ENCODE results near the gene CIB2. TPM values are rescaled to one million over a fixed set of nuclear protein-coding genes. Genes with fewer than 3 reads are reported as not detected.

CIB2 gene
- polyA plus RNA-seq, 2 of the 4 experiments (the other 2 are of a cell fraction) = 21.2 to 25.3 TPM

DNA sequence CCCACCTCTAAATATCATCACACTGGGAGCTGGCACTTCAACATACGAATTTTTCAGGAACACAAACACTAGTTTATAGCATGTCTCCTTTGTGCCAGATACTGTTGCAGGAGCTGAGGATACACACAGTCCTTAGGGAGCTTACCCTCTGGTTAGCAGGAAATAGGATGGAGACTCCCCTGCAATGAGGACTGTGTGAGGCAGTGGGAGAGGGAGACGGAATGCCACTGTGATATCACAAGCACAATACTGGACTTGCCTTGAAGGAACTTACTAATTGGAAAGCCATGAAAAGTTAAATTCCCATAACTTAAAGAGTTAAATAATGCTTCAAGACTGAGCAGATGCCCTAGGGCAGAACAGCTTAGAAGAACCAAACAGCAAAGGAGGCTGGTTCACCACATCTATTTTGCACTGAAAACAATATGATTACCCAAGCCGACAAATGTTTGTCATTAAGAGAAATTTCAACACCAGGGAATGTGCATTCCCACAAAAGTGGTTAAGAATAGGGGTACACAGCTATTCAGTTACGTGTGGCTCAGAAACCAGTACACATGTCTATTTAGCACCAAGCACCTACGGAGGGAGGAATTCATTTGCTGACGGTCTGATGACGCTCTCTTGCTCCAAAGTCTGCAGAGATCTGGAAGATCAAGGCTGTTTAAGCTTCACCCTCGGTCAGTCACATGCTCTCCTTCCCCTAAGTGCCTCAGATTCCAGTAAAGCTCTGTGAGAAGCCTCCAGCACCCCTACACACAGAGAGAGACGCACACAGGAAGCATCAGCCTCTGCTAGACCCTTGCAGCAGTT is 59.0 kb downstream of the CIB2 start:
- H3K9me3 ChIP-seq = no peaks in the 10 kb centered on the region
- no peak for FAIRE-seq
- ATAC-seq = no peak
- CTCF ChIA-PET = interaction anchor here (1.7 to 5.8 kb wide), 5 partner anchors 9 to 169 kb away, joined by 4 to 32 read pairs (median 5); no protein-coding TSS in a partner anchor
- no peak overlapping the region for H3K4me2 ChIP-seq
- H3K27ac ChIP-seq = no peak overlapping the region
- H3K4me3 ChIP-seq = no peak overlapping the region
- POLR2A ChIA-PET = no interaction called here
- H3K4me1 ChIP-seq = peaks cover 48% of the 10 kb centered on the region
- WGBS (ENCODE audit: missing lambda C conversion rate) = 79% methylated on average over 9 of the region's 9 CpGs
- TF ChIP-seq RARB (CRISPR knock-in tag; IDR thresholded peaks at IDR 0.05) = no peak
- no peak for TF ChIP-seq NR3C1 (IDR thresholded peaks at IDR 0.05)
- TF ChIP-seq, protein P1, sequence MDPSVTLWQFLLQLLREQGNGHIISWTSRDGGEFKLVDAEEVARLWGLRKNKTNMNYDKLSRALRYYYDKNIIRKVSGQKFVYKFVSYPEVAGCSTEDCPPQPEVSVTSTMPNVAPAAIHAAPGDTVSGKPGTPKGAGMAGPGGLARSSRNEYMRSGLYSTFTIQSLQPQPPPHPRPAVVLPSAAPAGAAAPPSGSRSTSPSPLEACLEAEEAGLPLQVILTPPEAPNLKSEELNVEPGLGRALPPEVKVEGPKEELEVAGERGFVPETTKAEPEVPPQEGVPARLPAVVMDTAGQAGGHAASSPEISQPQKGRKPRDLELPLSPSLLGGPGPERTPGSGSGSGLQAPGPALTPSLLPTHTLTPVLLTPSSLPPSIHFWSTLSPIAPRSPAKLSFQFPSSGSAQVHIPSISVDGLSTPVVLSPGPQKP (IDR thresholded peaks at IDR 0.05; ENCODE audit: low read depth, low read length) = no peak
- TF ChIP-seq ZSCAN20 (CRISPR knock-in tag; IDR thresholded peaks at IDR 0.05) = no peak
- no peak for TF ChIP-seq NPAS2 (CRISPR knock-in tag; IDR thresholded peaks at IDR 0.05; ENCODE audit: borderline replicate concordance)
- no peak for TF ChIP-seq ESRRA (IDR thresholded peaks at IDR 0.05; ENCODE audit: borderline replicate concordance, low read length)
- no peak for TF ChIP-seq POLR2A (IDR thresholded peaks at IDR 0.05; ENCODE audit: low read length)
- TF ChIP-seq HDAC2 (IDR thresholded peaks at IDR 0.05) = no peak
- TF ChIP-seq, protein P2, sequence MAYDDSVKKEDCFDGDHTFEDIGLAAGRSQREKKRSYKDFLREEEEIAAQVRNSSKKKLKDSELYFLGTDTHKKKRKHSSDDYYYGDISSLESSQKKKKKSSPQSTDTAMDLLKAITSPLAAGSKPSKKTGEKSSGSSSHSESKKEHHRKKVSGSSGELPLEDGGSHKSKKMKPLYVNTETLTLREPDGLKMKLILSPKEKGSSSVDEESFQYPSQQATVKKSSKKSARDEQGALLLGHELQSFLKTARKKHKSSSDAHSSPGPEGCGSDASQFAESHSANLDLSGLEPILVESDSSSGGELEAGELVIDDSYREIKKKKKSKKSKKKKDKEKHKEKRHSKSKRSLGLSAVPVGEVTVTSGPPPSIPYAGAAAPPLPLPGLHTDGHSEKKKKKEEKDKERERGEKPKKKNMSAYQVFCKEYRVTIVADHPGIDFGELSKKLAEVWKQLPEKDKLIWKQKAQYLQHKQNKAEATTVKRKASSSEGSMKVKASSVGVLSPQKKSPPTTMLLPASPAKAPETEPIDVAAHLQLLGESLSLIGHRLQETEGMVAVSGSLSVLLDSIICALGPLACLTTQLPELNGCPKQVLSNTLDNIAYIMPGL (CRISPR knock-in tag; IDR thresholded peaks at IDR 0.05; ENCODE audit: borderline replicate concordance) = no peak
- no peak for TF ChIP-seq CBX8 (IDR thresholded peaks at IDR 0.05)
- TF ChIP-seq MYC (IDR thresholded peaks at IDR 0.05; ENCODE audit: borderline replicate concordance, low read length) = no peak
- TF ChIP-seq TP53 (CRISPR knock-in tag; IDR thresholded peaks at IDR 0.05) = no peak
- TF ChIP-seq ZNF302 (CRISPR knock-in tag; IDR thresholded peaks at IDR 0.05) = no peak
- no peak for TF ChIP-seq EHMT2 (IDR thresholded peaks at IDR 0.05; ENCODE audit: low read depth)
- no peak for TF ChIP-seq RFX5 (IDR thresholded peaks at IDR 0.05)
- no peak for TF ChIP-seq ATOH8 (CRISPR knock-in tag; IDR thresholded peaks at IDR 0.05; ENCODE audit: low read depth)
- TF ChIP-seq, protein P3, sequence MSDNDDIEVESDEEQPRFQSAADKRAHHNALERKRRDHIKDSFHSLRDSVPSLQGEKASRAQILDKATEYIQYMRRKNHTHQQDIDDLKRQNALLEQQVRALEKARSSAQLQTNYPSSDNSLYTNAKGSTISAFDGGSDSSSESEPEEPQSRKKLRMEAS (IDR thresholded peaks at IDR 0.05) = no peak
- DNase-seq (ENCODE audit: low read depth in 1 of 2, low spot score in 1 of 2) = no peak

DNA sequence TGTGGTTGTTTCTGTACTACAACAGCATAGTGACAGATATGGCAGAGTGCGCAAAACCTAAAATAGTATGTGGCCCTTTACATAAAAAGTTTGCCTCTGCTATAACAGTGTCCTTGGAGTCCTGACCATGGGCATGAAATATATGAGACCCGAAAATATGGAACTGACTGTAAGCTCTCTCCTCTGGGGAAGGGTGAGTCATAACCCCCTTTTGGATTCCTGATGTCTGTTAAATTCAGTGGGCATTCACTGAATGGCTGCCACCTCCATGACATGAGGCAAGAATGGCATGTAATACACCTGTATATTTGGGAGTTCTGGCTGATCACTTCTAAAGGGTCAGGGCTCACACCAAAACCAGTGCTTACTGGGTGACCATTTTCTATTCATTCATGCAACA is 59.9 kb downstream of the CIB2 start:
- Histone ChIP-seq H3K4me1 (peaks cover 53% of the 10 kb centered on the region), H3K4me2 (no peak overlapping the region), H3K27ac (no peak overlapping the region), H3K9me3 (no peaks in the 10 kb centered on the region), H3K4me3 (no peak overlapping the region)
- TF ChIP-seq ZC3H11A (IDR thresholded peaks at IDR 0.05) = no peak
- no peak for TF ChIP-seq FOSL2 (IDR thresholded peaks at IDR 0.05)
- peak; percentile 37; the same call in 1 of the 2 replicates for TF ChIP-seq FOSL2 (CRISPR knock-in tag; IDR thresholded peaks at IDR 0.05)
- CTCF ChIA-PET = interaction anchor here (0.6 to 5.8 kb wide), 5 partner anchors 12 to 112 kb away, joined by 3 to 32 read pairs (median 7); no protein-coding TSS in a partner anchor
- POLR2A ChIA-PET = no interaction called here
- no peak for ATAC-seq
- no peak for FAIRE-seq
- 41% methylated on average over 2 of the region's 2 CpGs for WGBS (ENCODE audit: missing lambda C conversion rate)
- no peak for DNase-seq (ENCODE audit: low read depth in 1 of 2, low spot score in 1 of 2)

Data from A549 (cell line).